H9 (cell line): Measurements from ENCODE around the gene EML1. TPM values are rescaled to one million over a fixed set of nuclear protein-coding genes. Genes with fewer than 3 reads are reported as not detected.

ENCODE experiments used
- DNase-seq: peaks from one replicate; pipeline ENCODE4 v3.0.0-alpha.2; 2017
- H2AFZ ChIP-seq: one replicate; pipeline ENCODE4 v1.6.1; 2013; ENCODE audit warnings: mild to moderate bottlenecking, low read length, control low read depth, moderate library complexity
- H2AK5ac ChIP-seq: 2 replicates; pipeline ENCODE4 v1.6.1; 2013; ENCODE audit warnings: low read length, control low read depth, mixed read lengths; ENCODE audit not compliant: insufficient read length
- H2BK120ac ChIP-seq: one replicate; pipeline ENCODE4 v1.6.1; 2013; ENCODE audit warnings: low read depth, mild to moderate bottlenecking, low read length, control low read depth, inconsistent platforms; ENCODE audit not compliant: poor library complexity, severe bottlenecking
- H2BK12ac ChIP-seq: 2 replicates; pipeline ENCODE4 v1.6.1; 2013; ENCODE audit warnings: low read length, control low read depth, mixed read lengths, low read depth; ENCODE audit not compliant: insufficient read length
- H2BK15ac ChIP-seq: 2 replicates; pipeline ENCODE4 v1.6.1; 2013; ENCODE audit warnings: low read depth, low read length, control low read depth
- H2BK20ac ChIP-seq: one replicate; pipeline ENCODE4 v1.6.1; 2013; ENCODE audit warnings: low read depth, mild to moderate bottlenecking, low read length, control low read depth, inconsistent platforms; ENCODE audit not compliant: poor library complexity, severe bottlenecking
- H2BK5ac ChIP-seq: 2 replicates; pipeline ENCODE4 v1.6.1; 2013; ENCODE audit warnings: low read length, control low read depth, mixed read lengths; ENCODE audit not compliant: insufficient read length
- H3K14ac ChIP-seq: 2 replicates; pipeline ENCODE4 v1.6.1; 2013; ENCODE audit warnings: low read length, control low read depth; ENCODE audit not compliant: insufficient read depth
- H3K18ac ChIP-seq: 2 replicates; pipeline ENCODE4 v1.6.1; 2013; ENCODE audit warnings: low read depth, mild to moderate bottlenecking, mixed read lengths, low read length, control low read depth; ENCODE audit not compliant: insufficient read length
- H3K23ac ChIP-seq: 2 replicates; pipeline ENCODE4 v1.6.1; 2013; ENCODE audit warnings: low read length, control low read depth, mixed read lengths, low read depth; ENCODE audit not compliant: insufficient read length
- H3K23me2 ChIP-seq: 2 replicates; pipeline ENCODE4 v1.6.1; 2013; ENCODE audit warnings: low read depth, mild to moderate bottlenecking, mixed read lengths, low read length, control low read depth; ENCODE audit not compliant: insufficient read length, poor library complexity, severe bottlenecking
- H3K27ac ChIP-seq: 2 replicates; pipeline ENCODE4 v1.5.1; 2013; ENCODE audit warnings: low read length, control low read depth, mixed read lengths, low read depth; ENCODE audit not compliant: insufficient read length
- H3K27me3 ChIP-seq: 2 replicates; pipeline ENCODE4 v1.6.1; 2013; ENCODE audit warnings: low read length, control low read depth, inconsistent platforms; ENCODE audit not compliant: insufficient read depth
- H3K4ac ChIP-seq: 2 replicates; pipeline ENCODE4 v1.6.1; 2013; ENCODE audit warnings: low read depth, mild to moderate bottlenecking, control low read depth, inconsistent platforms, low read length, moderate library complexity
- H3K4me1 ChIP-seq: 2 replicates; pipeline ENCODE4 v1.6.1; 2013; ENCODE audit warnings: low read length, control low read depth, inconsistent platforms; ENCODE audit not compliant: insufficient read depth
- H3K4me2 ChIP-seq: 2 replicates; pipeline ENCODE4 v1.6.1; 2013; ENCODE audit warnings: low read length, control low read depth, mixed read lengths; ENCODE audit not compliant: insufficient read length, insufficient read depth
- H3K56ac ChIP-seq: 2 replicates; pipeline ENCODE4 v1.6.1; 2013; ENCODE audit warnings: low read depth, mild to moderate bottlenecking, mixed read lengths, low read length, control low read depth; ENCODE audit not compliant: insufficient read length
- H3K79me1 ChIP-seq: 2 replicates; pipeline ENCODE4 v1.6.1; 2013; ENCODE audit warnings: low read depth, mild to moderate bottlenecking, moderate library complexity, low read length, control low read depth, inconsistent platforms; ENCODE audit not compliant: insufficient read depth, poor library complexity, severe bottlenecking
- H3K79me2 ChIP-seq: 2 replicates; pipeline ENCODE4 v1.6.1; 2013; ENCODE audit warnings: low read length, control low read depth, inconsistent platforms; ENCODE audit not compliant: insufficient read depth
- H3K9ac ChIP-seq: 2 replicates; pipeline ENCODE4 v1.6.1; 2013; ENCODE audit warnings: low read length, control low read depth, mixed read lengths; ENCODE audit not compliant: insufficient read length; ENCODE audit errors: extremely low read depth
- H3K9me3 ChIP-seq: one replicate; pipeline ENCODE4 v1.6.1; 2013; ENCODE audit warnings: low read depth, low read length, inconsistent platforms; ENCODE audit not compliant: control insufficient read depth
- H3T11ph ChIP-seq: one replicate; pipeline ENCODE4 v1.6.1; 2013; ENCODE audit warnings: mild to moderate bottlenecking, low read length, control low read depth, inconsistent platforms
- H4K20me1 ChIP-seq: one replicate; pipeline ENCODE4 v1.6.1; 2013; ENCODE audit not compliant: control insufficient read depth, insufficient read length, insufficient read depth
- H4K5ac ChIP-seq: 2 replicates; pipeline ENCODE4 v1.6.1; 2013; ENCODE audit warnings: low read depth, mild to moderate bottlenecking, mixed read lengths, low read length, control low read depth; ENCODE audit not compliant: insufficient read length
- H4K8ac ChIP-seq: replicated peaks from 2 replicates; pipeline ENCODE4 v1.6.1; 2013; ENCODE audit warnings: low read length, control low read depth, mixed read lengths, low read depth; ENCODE audit not compliant: insufficient read length
- H4K91ac ChIP-seq: 2 replicates; pipeline ENCODE4 v1.6.1; 2013; ENCODE audit warnings: low read depth, mild to moderate bottlenecking, moderate library complexity, mixed read lengths, low read length, control low read depth; ENCODE audit not compliant: insufficient read length
- H3K27ac Mint-ChIP-seq, 3 experiments: 2 replicates in 2 of 3; 3 replicates in 1 of 3; pipeline ENCODE4 v1.8.0; 2020 to 2021; ENCODE audit warnings: mixed read lengths in 3 of 3, mild to moderate bottlenecking in 1 of 3, moderate library complexity in 1 of 3
- H3K27me3 Mint-ChIP-seq: 2 replicates; pipeline ENCODE4 v1.8.0; 2021; ENCODE audit warnings: low read depth, mild to moderate bottlenecking, moderate library complexity, mixed read lengths
- H3K36me3 Mint-ChIP-seq, 3 experiments: 2 replicates in 2 of 3; 3 replicates in 1 of 3; pipeline ENCODE4 v1.8.0; 2020 to 2021; ENCODE audit warnings: low read depth in 3 of 3, mixed read lengths in 3 of 3; ENCODE audit not compliant: insufficient read depth in 1 of 3
- H3K4me1 Mint-ChIP-seq, 2 experiments: 2 replicates each; pipeline ENCODE4 v1.8.0; 2020; ENCODE audit warnings: mixed read lengths in 2 of 2
- H3K4me3 Mint-ChIP-seq, 2 experiments: 2 replicates in 1 of 2; 3 replicates in 1 of 2; pipeline ENCODE4 v1.8.0; 2020 to 2021; ENCODE audit warnings: mild to moderate bottlenecking in 2 of 2, mixed read lengths in 2 of 2, moderate library complexity in 1 of 2
- H3K9me3 Mint-ChIP-seq, 2 experiments: 2 replicates in 1 of 2; 3 replicates in 1 of 2; pipeline ENCODE4 v1.8.0; 2020; ENCODE audit warnings: mild to moderate bottlenecking in 2 of 2, mixed read lengths in 2 of 2, moderate library complexity in 1 of 2
- CTCF ChIP-seq: fragments of 200-600 bp; sonication (generic); conservative IDR thresholded peaks from 3 replicates; pipeline ENCODE4 v1.8.0; 2021; ENCODE audit warnings: antibody characterized with exemption, mild to moderate bottlenecking
- WGBS: extraction: QIAGEN DNeasy Blood & Tissue Kit; methylation state at CpG from one replicate; pipeline ENCODE4 v1.1.7; 2013; ENCODE audit warnings: missing lambda C conversion rate, low lambda C conversion rate, mixed read lengths; ENCODE audit not compliant: insufficient read length; ENCODE audit errors: extremely low coverage; 5-methylcytosine and 5-hydroxymethylcytosine counted together
- total RNA-seq: library from RNA; stranded (reverse); gene quantifications from 2 replicates; pipeline ENCODE4 v1.2.1, GENCODE V29; 2021

Gene EML1
- total RNA-seq, 1 experiment from 2014 or later, result 16.7 TPM

- H2AFZ ChIP-seq, result no peak overlapping the region
- no peaks in the 10 kb centered on the region for H3K27me3 ChIP-seq
- no peaks in the 10 kb centered on the region for H4K20me1 ChIP-seq
- H3K14ac ChIP-seq, result no peak overlapping the region
- no peaks in the 10 kb centered on the region for H3K9me3 ChIP-seq
- H4K5ac ChIP-seq, result no peak overlapping the region
- H3K9ac ChIP-seq, result no peak overlapping the region
- no peak overlapping the region for H2AK5ac ChIP-seq
- H2BK20ac ChIP-seq, result no peak overlapping the region
- H3K4me3 Mint-ChIP-seq, result no peak overlapping the region
- H3K23me2 ChIP-seq, result no peaks in the 10 kb centered on the region
- H3T11ph ChIP-seq, result no peak overlapping the region
- H3K9me3 Mint-ChIP-seq, result no peaks in the 10 kb centered on the region
- H3K4me1 ChIP-seq, result peaks cover 2% of the 10 kb centered on the region; the same call in 1 of the 2 replicates
- H3K56ac ChIP-seq, result no peak overlapping the region
- no peak overlapping the region for H2BK15ac ChIP-seq
- no peak for TF ChIP-seq CTCF
- H3K27me3 Mint-ChIP-seq, result no peaks in the 10 kb centered on the region
- no peak overlapping the region for H3K27ac ChIP-seq
- H3K4me1 Mint-ChIP-seq, result peaks cover 4 to 6% of the 10 kb centered on the region in 2 experiments; a peak in 3 of 4 replicates
- peaks cover 3 to 15% (median 8%) of the 10 kb centered on the region in 3 experiments; a peak in 5 of 7 replicates for H3K36me3 Mint-ChIP-seq
- H4K91ac ChIP-seq, result no peak overlapping the region
- DNase-seq, result no peak
- WGBS, result no CpG with 5 or more reads among the region's 2 CpGs
- H3K4ac ChIP-seq, result no peak overlapping the region
- H3K79me2 ChIP-seq, result no peaks in the 10 kb centered on the region
- no peak overlapping the region for H4K8ac ChIP-seq
- H3K18ac ChIP-seq, result no peak overlapping the region
- no peak overlapping the region for H2BK5ac ChIP-seq
- no peak overlapping the region for H2BK120ac ChIP-seq
- no peaks in the 10 kb centered on the region for H3K79me1 ChIP-seq
- H3K23ac ChIP-seq, result no peak overlapping the region
- no peak overlapping the region for H2BK12ac ChIP-seq
- H3K27ac Mint-ChIP-seq, result no peak overlapping the region
- no peak overlapping the region for H3K4me2 ChIP-seq
Measured at GRCh38 chr14:99916091-99916383, 122.8 kb downstream of the EML1 start.
